ENCODE results near the gene BPIFB1. TPM values are rescaled to one million over a fixed set of nuclear protein-coding genes. Genes with fewer than 3 reads are reported as not detected.

The BPIFB1 gene
- total and polyA plus RNA-seq, 11 donors, result 0.04 TPM; not detected in 10

DNA sequence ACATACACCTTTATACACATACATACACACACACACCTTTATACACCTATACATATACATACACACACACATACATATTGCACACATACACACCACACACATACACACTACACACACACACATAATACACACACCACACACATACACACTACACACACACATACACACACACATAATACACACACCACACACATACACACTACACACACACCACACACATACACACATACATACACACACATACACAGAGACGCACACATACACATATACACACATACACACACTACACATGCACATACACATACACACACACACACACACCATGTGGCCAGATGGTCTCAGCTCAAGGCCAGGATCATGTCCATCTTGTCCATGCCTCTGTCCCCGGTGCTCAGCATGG lies 25.7 kb downstream of the BPIFB1 start:
- intact Hi-C loops (cut with DNase I), result no loop called here
- no peak overlapping the region for H3K27ac ChIP-seq
- DNase-seq (no peak), ATAC-seq (no peak)
- H3K4me3 ChIP-seq, result no peak overlapping the region
- no peak for TF ChIP-seq CTCF (IDR thresholded peaks at IDR 0.05)
- TF ChIP-seq POLR2A (IDR thresholded peaks at IDR 0.05), result no peak
- WGBS, 4 donors, result 93 to 100% (median 96%) methylated on average over 2 of the region's 2 CpGs
- no peaks in the 10 kb centered on the region for H3K36me3 ChIP-seq
- no peaks in the 10 kb centered on the region for H3K9me3 ChIP-seq
- H3K27me3 ChIP-seq, result no peaks in the 10 kb centered on the region
- H3K4me1 ChIP-seq, result no peaks in the 10 kb centered on the region

DNA sequence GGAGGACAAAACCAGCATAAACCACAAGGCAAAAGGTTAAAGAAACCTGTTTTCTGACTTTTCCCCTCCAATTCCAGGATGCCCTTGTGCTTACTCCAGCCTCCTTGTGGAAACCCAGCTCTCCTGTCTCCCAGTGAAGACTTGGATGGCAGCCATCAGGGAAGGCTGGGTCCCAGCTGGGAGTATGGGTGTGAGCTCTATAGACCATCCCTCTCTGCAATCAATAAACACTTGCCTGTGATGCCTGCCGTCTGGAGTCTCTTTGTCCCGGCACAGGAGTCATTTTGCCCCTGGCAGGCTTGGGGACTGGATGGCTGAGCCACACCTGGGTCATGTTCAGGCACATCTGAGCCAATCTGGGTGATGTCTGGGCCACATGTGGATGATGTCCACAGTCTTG lies 26.6 kb downstream of the BPIFB1 start:
- DNase-seq (peak in 1 of 5 donors; percentile 24), ATAC-seq (no peak)
- no peaks in the 10 kb centered on the region for H3K36me3 ChIP-seq
- intact Hi-C loops (cut with DNase I), result no loop called here
- TF ChIP-seq POLR2A (IDR thresholded peaks at IDR 0.05) (no peak), CTCF (IDR thresholded peaks at IDR 0.05) (no peak)
- H3K27me3 ChIP-seq, result peaks cover 0 to 1% (median 0%) of the 10 kb centered on the region in 9 donors
- no peak overlapping the region for H3K4me3 ChIP-seq
- no peaks in the 10 kb centered on the region for H3K4me1 ChIP-seq
- no peak overlapping the region for H3K27ac ChIP-seq
- no peaks in the 10 kb centered on the region for H3K9me3 ChIP-seq
- 29 to 37% (median 32%) methylated on average over 2 of the region's 2 CpGs; no CpG with 5 or more reads in 1 of the 4 donors for WGBS, 4 donors

- Histone ChIP-seq H3K36me3 (no peaks in the 10 kb centered on the region), H3K27ac (no peak overlapping the region), H3K4me1 (no peaks in the 10 kb centered on the region), H3K4me3 (no peak overlapping the region), H3K9me3 (no peaks in the 10 kb centered on the region), H3K27me3 (peaks cover 0 to 3% (median 0%) of the 10 kb centered on the region in 9 donors)
- TF ChIP-seq POLR2A (IDR thresholded peaks at IDR 0.05) (no peak), CTCF (IDR thresholded peaks at IDR 0.05) (no peak)
- 63 to 84% (median 73%) methylated on average over 6 of the region's 6 CpGs for WGBS, 4 donors
- ATAC-seq, result peak in 1 of 4 donors; percentile 40
- DNase-seq, result no peak
- intact Hi-C loops (cut with DNase I), result no loop called here
These were observed 27.4 kb downstream of the BPIFB1 start for GRCh38 chr20:33310327-33310899.

DNA sequence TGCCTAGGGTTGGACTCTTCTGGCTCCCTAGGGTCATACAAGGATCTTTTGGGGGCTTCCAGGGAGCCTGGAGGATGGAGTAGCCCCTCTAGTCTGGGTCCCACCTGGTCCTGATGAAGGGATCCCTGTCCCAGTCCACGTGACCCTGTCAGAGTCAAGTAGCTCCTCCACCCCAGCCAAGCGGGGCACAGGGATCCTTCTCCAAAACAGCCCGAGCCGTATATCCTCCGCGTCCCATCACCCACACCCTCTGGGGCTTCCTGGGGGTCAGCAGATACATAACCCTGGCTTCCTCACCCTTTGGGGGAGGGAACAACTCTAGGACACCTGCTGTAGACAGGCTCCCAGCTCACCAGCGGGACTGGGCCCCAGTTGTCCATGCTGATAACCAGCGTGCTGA lies 28.0 kb downstream of the BPIFB1 start:
- H3K4me1 ChIP-seq, result no peaks in the 10 kb centered on the region
- 70 to 81% (median 77%) methylated on average over 8 of the region's 8 CpGs for WGBS, 4 donors
- DNase-seq (no peak), ATAC-seq (no peak)
- no peaks in the 10 kb centered on the region for H3K36me3 ChIP-seq
- TF ChIP-seq CTCF (IDR thresholded peaks at IDR 0.05) (no peak), POLR2A (IDR thresholded peaks at IDR 0.05) (no peak)
- intact Hi-C loops (cut with DNase I), result no loop called here
- no peaks in the 10 kb centered on the region for H3K9me3 ChIP-seq
- no peak overlapping the region for H3K4me3 ChIP-seq
- peaks cover 0 to 3% (median 0%) of the 10 kb centered on the region in 9 donors for H3K27me3 ChIP-seq
- H3K27ac ChIP-seq, result no peak overlapping the region

Data from heart left ventricle (tissue), 16 donors.